ENCODE results near the gene NES.

NES gene

GRCh38 chr1:156677616-156678596, 699 bp upstream of the NES start:
- peak overlapping the region; percentile 77 for H2AFZ ChIP-seq (ENCODE audit: low read length, unreplicated experiment)

GRCh38 chr1:156676114-156676819, 940 bp downstream of the NES start:
- H3K27me3 ChIP-seq (ENCODE audit: insufficient read depth, low read length): peaks cover 4% of the 10 kb centered on the region; the same call in 1 of the 2 replicates
- H3K79me2 ChIP-seq (ENCODE audit: control insufficient read depth, insufficient read depth, low read length, unreplicated experiment): peaks cover 6% of the 10 kb centered on the region
- H3K36me3 ChIP-seq (ENCODE audit: insufficient read depth, low read length): no peaks in the 10 kb centered on the region
- H3K27ac ChIP-seq (ENCODE audit: low read depth, low read length): no peak overlapping the region
- H3K4me1 ChIP-seq (ENCODE audit: control insufficient read depth, insufficient read depth, low read length, unreplicated experiment): peaks cover 7% of the 10 kb centered on the region
- peak overlapping the region; percentile 70 for H2AFZ ChIP-seq (ENCODE audit: low read length, unreplicated experiment)
- H3K4me3 ChIP-seq (ENCODE audit: low read depth, low read length): peak overlapping the region; percentile 91

More at GRCh38 chr1:156677616-156678596, 699 bp upstream of the NES start:
- H3K79me2 ChIP-seq (ENCODE audit: control insufficient read depth, insufficient read depth, low read length, unreplicated experiment): peaks cover 6% of the 10 kb centered on the region
- H3K4me3 ChIP-seq (ENCODE audit: low read depth, low read length): peak overlapping the region; percentile 91
- peaks cover 7% of the 10 kb centered on the region for H3K4me1 ChIP-seq (ENCODE audit: control insufficient read depth, insufficient read depth, low read length, unreplicated experiment)
- no peaks in the 10 kb centered on the region for H3K36me3 ChIP-seq (ENCODE audit: insufficient read depth, low read length)
- H3K27ac ChIP-seq (ENCODE audit: low read depth, low read length): no peak overlapping the region
- H3K27me3 ChIP-seq (ENCODE audit: insufficient read depth, low read length): peaks cover 4% of the 10 kb centered on the region; the same call in 1 of the 2 replicates

GRCh38 chr1:156675210-156676113, 1.7 kb downstream of the NES start:
- H3K79me2 ChIP-seq (ENCODE audit: control insufficient read depth, insufficient read depth, low read length, unreplicated experiment): peaks cover 6% of the 10 kb centered on the region
- H2AFZ ChIP-seq (ENCODE audit: low read length, unreplicated experiment): no peak overlapping the region
- no peaks in the 10 kb centered on the region for H3K36me3 ChIP-seq (ENCODE audit: insufficient read depth, low read length)
- H3K4me1 ChIP-seq (ENCODE audit: control insufficient read depth, insufficient read depth, low read length, unreplicated experiment): peaks cover 7% of the 10 kb centered on the region
- H3K4me3 ChIP-seq (ENCODE audit: low read depth, low read length): peak overlapping the region; percentile 91
- H3K27ac ChIP-seq (ENCODE audit: low read depth, low read length): no peak overlapping the region
- H3K27me3 ChIP-seq (ENCODE audit: insufficient read depth, low read length): peaks cover 4% of the 10 kb centered on the region; the same call in 1 of the 2 replicates

GRCh38 chr1:156673387-156674121, 3.7 kb downstream of the NES start:
- Histone ChIP-seq H2AFZ (ENCODE audit: low read length, unreplicated experiment) (no peak overlapping the region), H3K27ac (ENCODE audit: low read depth, low read length) (no peak overlapping the region), H3K4me3 (ENCODE audit: low read depth, low read length) (no peak overlapping the region), H3K36me3 (ENCODE audit: insufficient read depth, low read length) (no peaks in the 10 kb centered on the region), H3K27me3 (ENCODE audit: insufficient read depth, low read length) (no peaks in the 10 kb centered on the region), H3K4me1 (ENCODE audit: control insufficient read depth, insufficient read depth, low read length, unreplicated experiment) (peaks cover 7% of the 10 kb centered on the region), H3K79me2 (ENCODE audit: control insufficient read depth, insufficient read depth, low read length, unreplicated experiment) (peaks cover 6% of the 10 kb centered on the region)

GRCh38 chr1:156671804-156672203, 5.4 kb downstream of the NES start:
- Histone ChIP-seq H3K36me3 (ENCODE audit: insufficient read depth, low read length) (no peaks in the 10 kb centered on the region), H2AFZ (ENCODE audit: low read length, unreplicated experiment) (no peak overlapping the region), H3K79me2 (ENCODE audit: control insufficient read depth, insufficient read depth, low read length, unreplicated experiment) (peaks cover 6% of the 10 kb centered on the region), H3K27ac (ENCODE audit: low read depth, low read length) (no peak overlapping the region), H3K4me1 (ENCODE audit: control insufficient read depth, insufficient read depth, low read length, unreplicated experiment) (peaks cover 4% of the 10 kb centered on the region), H3K27me3 (ENCODE audit: insufficient read depth, low read length) (no peaks in the 10 kb centered on the region), H3K4me3 (ENCODE audit: low read depth, low read length) (no peak overlapping the region)

GRCh38 chr1:156670791-156671190, 6.4 kb downstream of the NES start:
- no peaks in the 10 kb centered on the region for H3K27me3 ChIP-seq (ENCODE audit: insufficient read depth, low read length)
- H3K4me3 ChIP-seq (ENCODE audit: low read depth, low read length): no peak overlapping the region
- H3K27ac ChIP-seq (ENCODE audit: low read depth, low read length): no peak overlapping the region
- H3K79me2 ChIP-seq (ENCODE audit: control insufficient read depth, insufficient read depth, low read length, unreplicated experiment): peaks cover 3% of the 10 kb centered on the region
- H2AFZ ChIP-seq (ENCODE audit: low read length, unreplicated experiment): no peak overlapping the region
- no peaks in the 10 kb centered on the region for H3K36me3 ChIP-seq (ENCODE audit: insufficient read depth, low read length)
- peaks cover 4% of the 10 kb centered on the region for H3K4me1 ChIP-seq (ENCODE audit: control insufficient read depth, insufficient read depth, low read length, unreplicated experiment)

- Histone ChIP-seq H3K36me3 (ENCODE audit: insufficient read depth, low read length) (no peaks in the 10 kb centered on the region), H3K27me3 (ENCODE audit: insufficient read depth, low read length) (no peaks in the 10 kb centered on the region), H3K27ac (ENCODE audit: low read depth, low read length) (no peak overlapping the region), H3K4me1 (ENCODE audit: control insufficient read depth, insufficient read depth, low read length, unreplicated experiment) (peaks cover 3% of the 10 kb centered on the region), H3K79me2 (ENCODE audit: control insufficient read depth, insufficient read depth, low read length, unreplicated experiment) (no peaks in the 10 kb centered on the region), H2AFZ (ENCODE audit: low read length, unreplicated experiment) (no peak overlapping the region), H3K4me3 (ENCODE audit: low read depth, low read length) (no peak overlapping the region)
Observed at GRCh38 chr1:156670359-156670758, 6.8 kb downstream of the NES start.

GRCh38 chr1:156669794-156670193, 7.4 kb downstream of the NES start:
- Histone ChIP-seq H3K79me2 (ENCODE audit: control insufficient read depth, insufficient read depth, low read length, unreplicated experiment) (no peaks in the 10 kb centered on the region), H3K36me3 (ENCODE audit: insufficient read depth, low read length) (no peaks in the 10 kb centered on the region), H3K27me3 (ENCODE audit: insufficient read depth, low read length) (no peaks in the 10 kb centered on the region), H3K4me3 (ENCODE audit: low read depth, low read length) (no peak overlapping the region), H2AFZ (ENCODE audit: low read length, unreplicated experiment) (no peak overlapping the region), H3K27ac (ENCODE audit: low read depth, low read length) (no peak overlapping the region), H3K4me1 (ENCODE audit: control insufficient read depth, insufficient read depth, low read length, unreplicated experiment) (peaks cover 1% of the 10 kb centered on the region)

GRCh38 chr1:156668801-156669637, 8.2 kb downstream of the NES start:
- Histone ChIP-seq H3K27me3 (ENCODE audit: insufficient read depth, low read length) (no peaks in the 10 kb centered on the region), H3K4me3 (ENCODE audit: low read depth, low read length) (no peak overlapping the region), H2AFZ (ENCODE audit: low read length, unreplicated experiment) (no peak overlapping the region), H3K79me2 (ENCODE audit: control insufficient read depth, insufficient read depth, low read length, unreplicated experiment) (no peaks in the 10 kb centered on the region), H3K4me1 (ENCODE audit: control insufficient read depth, insufficient read depth, low read length, unreplicated experiment) (peaks cover 8% of the 10 kb centered on the region), H3K36me3 (ENCODE audit: insufficient read depth, low read length) (no peaks in the 10 kb centered on the region), H3K27ac (ENCODE audit: low read depth, low read length) (no peak overlapping the region)

Measured in ACC112 (cell line).